ENCODE measurements around the gene ITGB1BP1. TPM values are rescaled to one million over a fixed set of nuclear protein-coding genes. Genes with fewer than 3 reads are reported as not detected.

The ITGB1BP1 gene
- total RNA-seq, 1 donor from 2014 or later: 39.6 TPM

DNA sequence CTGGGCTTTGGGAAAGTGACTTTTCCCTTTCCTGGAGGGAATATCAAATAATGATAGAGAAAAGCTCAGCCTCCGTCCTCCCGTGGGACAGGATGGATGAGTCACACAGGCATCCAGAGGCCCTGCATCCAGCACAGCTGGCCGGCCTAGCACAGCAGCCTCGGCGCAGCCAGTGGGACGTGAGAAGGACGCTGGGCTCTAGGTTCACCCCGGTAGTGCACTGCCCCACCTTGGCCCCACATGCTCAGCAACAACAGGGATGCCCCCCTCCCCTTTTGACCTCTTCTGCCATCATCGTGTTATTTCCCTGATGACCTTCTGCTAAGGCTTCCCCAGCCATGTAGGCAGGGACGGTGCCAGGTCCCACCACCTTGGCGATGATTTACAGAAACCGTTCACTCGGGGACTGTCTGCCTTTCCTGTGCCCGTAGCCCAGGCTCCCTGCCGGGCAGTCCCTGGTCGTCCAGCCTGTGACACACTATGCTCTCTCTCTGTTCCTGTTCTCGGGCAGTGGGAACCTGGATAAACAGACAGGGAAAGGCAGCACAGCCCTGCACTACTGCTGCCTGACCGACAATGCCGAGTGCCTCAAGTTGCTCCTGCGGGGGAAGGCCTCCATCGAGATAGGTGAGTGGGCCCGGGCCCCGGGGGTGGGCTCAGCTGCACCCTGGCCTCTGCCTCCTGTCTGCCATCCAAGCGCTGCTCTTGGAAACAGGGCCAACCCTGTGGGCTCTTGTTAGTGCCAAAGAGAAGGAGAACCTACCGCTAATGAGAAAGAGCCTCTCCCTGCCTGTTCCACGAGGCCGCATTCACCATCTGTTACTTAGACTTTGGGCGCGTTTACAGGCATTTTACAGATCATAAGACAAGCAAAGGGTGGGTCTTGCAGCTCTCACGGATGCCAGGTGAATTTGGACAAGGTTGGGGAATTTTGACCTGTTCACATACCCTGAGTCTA, 44.6 kb downstream of the ITGB1BP1 start:
- H3K4me1 Mint-ChIP-seq: no peaks in the 10 kb centered on the region
- peaks cover 8% of the 10 kb centered on the region for H3K27me3 Mint-ChIP-seq
- POLR2A ChIA-PET: no interaction called here
- no peak overlapping the region for H3K4me3 Mint-ChIP-seq
- intact Hi-C loops (cut with micrococcal nuclease): no loop called here
- no peak for TF ChIP-seq CTCF (IDR thresholded peaks at IDR 0.05)
- no peaks in the 10 kb centered on the region for H3K9me3 Mint-ChIP-seq
- no peak overlapping the region for H3K27ac Mint-ChIP-seq
- ATAC-seq (ENCODE audit: low read depth) (no peak), DNase-seq (no peak)
- H3K36me3 Mint-ChIP-seq (ENCODE audit: low read depth): no peaks in the 10 kb centered on the region
- CTCF ChIA-PET: no interaction called here

DNA sequence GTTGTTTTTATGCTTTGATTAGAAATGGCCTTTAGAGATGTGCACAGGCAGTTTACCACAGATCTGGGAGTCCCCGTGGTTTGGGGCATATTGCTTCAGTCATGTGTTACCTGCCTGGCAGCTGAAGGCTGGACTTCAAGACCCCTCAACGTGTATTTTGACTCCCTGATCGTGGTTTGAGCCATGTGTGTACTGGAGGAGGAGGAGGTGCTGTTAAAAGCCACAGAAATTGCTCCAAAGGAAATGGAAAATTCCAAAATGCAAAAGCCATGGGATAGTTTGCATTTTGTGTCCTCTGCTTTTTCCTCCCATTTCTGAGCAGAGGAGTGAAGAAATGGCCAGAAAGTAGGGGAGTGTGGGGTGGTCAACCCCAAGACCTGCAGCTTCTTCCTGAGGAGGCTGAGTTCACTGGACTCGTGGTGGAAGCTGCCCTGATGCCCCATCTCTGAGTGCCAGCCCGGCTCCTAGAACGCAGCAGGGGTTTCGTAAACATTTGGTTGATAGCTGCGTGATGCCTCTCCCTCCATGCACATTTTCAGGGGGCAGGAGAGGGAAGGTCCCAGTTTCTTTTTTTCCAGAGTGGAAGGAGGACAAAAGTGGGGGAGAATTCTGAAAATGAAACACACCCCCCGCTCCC, 45.7 kb downstream of the ITGB1BP1 start:
- H3K36me3 Mint-ChIP-seq (ENCODE audit: low read depth): no peaks in the 10 kb centered on the region
- no peak overlapping the region for H3K27ac Mint-ChIP-seq
- CTCF ChIA-PET: no interaction called here
- no peak for DNase-seq
- no peak for TF ChIP-seq CTCF (IDR thresholded peaks at IDR 0.05)
- intact Hi-C loops (cut with micrococcal nuclease): no loop called here
- H3K27me3 Mint-ChIP-seq: peaks cover 10% of the 10 kb centered on the region
- POLR2A ChIA-PET: no interaction called here
- H3K4me1 Mint-ChIP-seq: peaks cover 9% of the 10 kb centered on the region
- no peak for ATAC-seq (ENCODE audit: low read depth)
- no peaks in the 10 kb centered on the region for H3K9me3 Mint-ChIP-seq
- H3K4me3 Mint-ChIP-seq: no peak overlapping the region

- CTCF ChIA-PET: no interaction called here
- intact Hi-C loops (cut with micrococcal nuclease): no loop called here
- Mint-ChIP-seq H3K27me3 (peaks cover 8% of the 10 kb centered on the region), H3K9me3 (no peaks in the 10 kb centered on the region), H3K36me3 (ENCODE audit: low read depth) (no peaks in the 10 kb centered on the region), H3K4me1 (peaks cover 11% of the 10 kb centered on the region), H3K27ac (no peak overlapping the region), H3K4me3 (no peak overlapping the region)
- POLR2A ChIA-PET: no interaction called here
- TF ChIP-seq CTCF (IDR thresholded peaks at IDR 0.05): no peak
- ATAC-seq (ENCODE audit: low read depth): no peak
- DNase-seq: no peak
Measured at GRCh38 chr2:9375857-9376428, 47.4 kb downstream of the ITGB1BP1 start.

GRCh38 chr2:9374071-9374730, 49.1 kb downstream of the ITGB1BP1 start:
- POLR2A ChIA-PET: no interaction called here
- no peak for TF ChIP-seq CTCF (IDR thresholded peaks at IDR 0.05)
- no peaks in the 10 kb centered on the region for H3K36me3 Mint-ChIP-seq (ENCODE audit: low read depth)
- peaks cover 22% of the 10 kb centered on the region for H3K27me3 Mint-ChIP-seq
- intact Hi-C loops (cut with micrococcal nuclease): no loop called here
- no peaks in the 10 kb centered on the region for H3K9me3 Mint-ChIP-seq
- DNase-seq (no peak), ATAC-seq (ENCODE audit: low read depth) (no peak)
- peaks cover 11% of the 10 kb centered on the region for H3K4me1 Mint-ChIP-seq
- CTCF ChIA-PET: no interaction called here
- no peak overlapping the region for H3K4me3 Mint-ChIP-seq
- no peak overlapping the region for H3K27ac Mint-ChIP-seq

DNA sequence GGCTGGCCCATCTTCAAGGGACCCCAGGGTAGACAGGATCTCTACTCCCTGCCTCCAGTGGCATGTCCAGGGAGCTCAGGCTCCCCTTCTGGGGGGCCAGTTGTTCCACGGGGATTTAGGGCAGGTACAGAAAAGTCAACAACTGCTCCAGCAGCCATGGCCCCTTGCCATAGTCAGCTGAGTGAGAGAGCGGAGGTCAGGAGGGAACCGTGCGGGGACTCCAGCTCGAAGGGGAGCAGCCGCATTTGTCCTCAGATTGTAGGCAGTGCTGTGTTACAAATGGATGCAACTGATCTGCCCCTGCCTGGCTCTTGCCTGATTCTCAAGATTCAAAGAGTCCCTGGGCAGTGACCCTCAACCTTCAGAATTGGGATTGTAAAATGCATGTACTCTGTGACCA, 49.9 kb downstream of the ITGB1BP1 start:
- POLR2A ChIA-PET: no interaction called here
- peaks cover 22% of the 10 kb centered on the region for H3K27me3 Mint-ChIP-seq
- intact Hi-C loops (cut with micrococcal nuclease): no loop called here

More for the DNA sequence above, 49.9 kb downstream of the ITGB1BP1 start:
- CTCF ChIA-PET: no interaction called here
- no peaks in the 10 kb centered on the region for H3K9me3 Mint-ChIP-seq
- no peak for DNase-seq
- no peak for ATAC-seq (ENCODE audit: low read depth)
- no peak for TF ChIP-seq CTCF (IDR thresholded peaks at IDR 0.05)
- no peaks in the 10 kb centered on the region for H3K36me3 Mint-ChIP-seq (ENCODE audit: low read depth)
- H3K4me3 Mint-ChIP-seq: no peak overlapping the region
- no peak overlapping the region for H3K27ac Mint-ChIP-seq
- H3K4me1 Mint-ChIP-seq: peaks cover 11% of the 10 kb centered on the region

Measured in activated B cell treated with CpG ODN at 0.5 μM for 24 hours (primary cell).